Measurements from ENCODE around the gene PWWP2A.
A peak's percentile ranks its signal among the peaks of the same experiment; 100 is the strongest.

PWWP2A gene

GRCh38 chr5:160105686-160106360 is 13.4 kb downstream of the PWWP2A start:
- no peak for TF ChIP-seq CTCF (conservative IDR thresholded peaks at IDR 0.05; ENCODE audit: control insufficient read depth, insufficient read depth, low read depth, low read length)
- peak; percentile 32 for DNase-seq (ENCODE audit: low read depth)

GRCh38 chr5:160097991-160098390 is 21.3 kb downstream of the PWWP2A start:
- H3K4me3 ChIP-seq (ENCODE audit: control insufficient read depth, low read depth, low read length): no peak overlapping the region
- no peak for TF ChIP-seq CTCF (conservative IDR thresholded peaks at IDR 0.05; ENCODE audit: control insufficient read depth, insufficient read depth, low read depth, low read length)
- no peak for DNase-seq (ENCODE audit: low read depth)

More at GRCh38 chr5:160105686-160106360, 13.4 kb downstream of the PWWP2A start:
- no peak overlapping the region for H3K4me3 ChIP-seq (ENCODE audit: control insufficient read depth, low read depth, low read length)

- no peak for DNase-seq (ENCODE audit: low read depth)
- no peak for TF ChIP-seq CTCF (conservative IDR thresholded peaks at IDR 0.05; ENCODE audit: control insufficient read depth, insufficient read depth, low read depth, low read length)
Measured at GRCh38 chr5:160096178-160096577, 23.1 kb downstream of the PWWP2A start.

GRCh38 chr5:160092960-160093707 is 26.1 kb downstream of the PWWP2A start:
- TF ChIP-seq CTCF (conservative IDR thresholded peaks at IDR 0.05; ENCODE audit: control insufficient read depth, insufficient read depth, low read depth, low read length): no peak
- no peak overlapping the region for H3K4me3 ChIP-seq (ENCODE audit: control insufficient read depth, low read depth, low read length)
- DNase-seq (ENCODE audit: low read depth): no peak

More at GRCh38 chr5:160096178-160096577, 23.1 kb downstream of the PWWP2A start:
- no peak overlapping the region for H3K4me3 ChIP-seq (ENCODE audit: control insufficient read depth, low read depth, low read length)

- H3K4me3 ChIP-seq (ENCODE audit: control insufficient read depth, low read depth, low read length): no peak overlapping the region
- no peak for TF ChIP-seq CTCF (conservative IDR thresholded peaks at IDR 0.05; ENCODE audit: control insufficient read depth, insufficient read depth, low read depth, low read length)
Measured at GRCh38 chr5:160092514-160092913, 26.7 kb downstream of the PWWP2A start.

GRCh38 chr5:160090059-160090458 is 29.2 kb downstream of the PWWP2A start:
- no peak overlapping the region for H3K4me3 ChIP-seq (ENCODE audit: control insufficient read depth, low read depth, low read length)
- DNase-seq (ENCODE audit: low read depth): no peak
- no peak for TF ChIP-seq CTCF (conservative IDR thresholded peaks at IDR 0.05; ENCODE audit: control insufficient read depth, insufficient read depth, low read depth, low read length)

More at GRCh38 chr5:160092514-160092913, 26.7 kb downstream of the PWWP2A start:
- no peak for DNase-seq (ENCODE audit: low read depth)
